ENCODE results near the gene SSBP4. TPM values are rescaled to one million over a fixed set of nuclear protein-coding genes. Genes with fewer than 3 reads are reported as not detected.

Gene SSBP4
- total and polyA plus RNA-seq, 9 of the 15 experiments (the other 6 are each of a cell fraction or from before 2014, with no cell fraction given) = 1.1 to 189 (median 39.0) TPM

DNA sequence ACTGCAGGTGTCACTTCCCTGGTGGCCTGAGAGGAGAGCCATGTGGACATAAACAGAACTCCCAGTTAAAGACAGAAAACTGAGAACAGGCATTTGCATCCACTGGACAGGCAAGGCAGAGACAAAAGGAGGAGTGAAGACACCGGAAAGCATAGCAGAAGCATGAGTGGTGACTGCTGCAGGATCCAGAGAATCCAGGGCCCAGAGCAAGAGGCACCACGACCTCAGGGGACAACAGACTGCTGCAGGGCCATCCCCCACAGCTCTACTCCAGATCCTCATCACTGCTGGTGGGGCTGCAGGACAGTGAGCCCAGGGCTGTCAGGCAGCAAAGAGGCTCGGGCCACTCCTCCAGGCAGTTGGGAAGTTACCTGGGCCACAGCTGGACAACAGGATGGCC is 33.2 kb downstream of the SSBP4 start:
- H3K27me3 ChIP-seq (ENCODE audit: control insufficient read depth in 2 of 2, insufficient read depth in 2 of 2, low read length in 2 of 2) = no peaks in the 10 kb centered on the region
- intact Hi-C loops (cut with micrococcal nuclease) = no loop called here
- TF ChIP-seq MBD2 (IDR thresholded peaks at IDR 0.05; ENCODE audit: borderline replicate concordance, low read depth) (no peak), TAF9B (IDR thresholded peaks at IDR 0.05; ENCODE audit: partially characterized antibody) (no peak), SAFB (IDR thresholded peaks at IDR 0.05; ENCODE audit: borderline replicate concordance, low read depth, low read length) (no peak), MAFF (IDR thresholded peaks at IDR 0.05; ENCODE audit: low read length) (no peak), ZZZ3 (IDR thresholded peaks at IDR 0.05) (no peak), POLR2H (tag; IDR thresholded peaks at IDR 0.05; ENCODE audit: low read depth) (no peak), HDAC2 (IDR thresholded peaks at IDR 0.05) (no peak), MED1 (CRISPR knock-in tag; IDR thresholded peaks at IDR 0.05; ENCODE audit: borderline replicate concordance) (no peak), MAFK (IDR thresholded peaks at IDR 0.05; ENCODE audit: low read length) (no peak)
- TF ChIP-seq, protein P1, sequence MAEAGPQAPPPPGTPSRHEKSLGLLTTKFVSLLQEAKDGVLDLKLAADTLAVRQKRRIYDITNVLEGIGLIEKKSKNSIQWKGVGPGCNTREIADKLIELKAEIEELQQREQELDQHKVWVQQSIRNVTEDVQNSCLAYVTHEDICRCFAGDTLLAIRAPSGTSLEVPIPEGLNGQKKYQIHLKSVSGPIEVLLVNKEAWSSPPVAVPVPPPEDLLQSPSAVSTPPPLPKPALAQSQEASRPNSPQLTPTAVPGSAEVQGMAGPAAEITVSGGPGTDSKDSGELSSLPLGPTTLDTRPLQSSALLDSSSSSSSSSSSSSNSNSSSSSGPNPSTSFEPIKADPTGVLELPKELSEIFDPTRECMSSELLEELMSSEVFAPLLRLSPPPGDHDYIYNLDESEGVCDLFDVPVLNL (CRISPR knock-in tag; IDR thresholded peaks at IDR 0.05; ENCODE audit: low read depth) = no peak
- TF ChIP-seq, protein P2, sequence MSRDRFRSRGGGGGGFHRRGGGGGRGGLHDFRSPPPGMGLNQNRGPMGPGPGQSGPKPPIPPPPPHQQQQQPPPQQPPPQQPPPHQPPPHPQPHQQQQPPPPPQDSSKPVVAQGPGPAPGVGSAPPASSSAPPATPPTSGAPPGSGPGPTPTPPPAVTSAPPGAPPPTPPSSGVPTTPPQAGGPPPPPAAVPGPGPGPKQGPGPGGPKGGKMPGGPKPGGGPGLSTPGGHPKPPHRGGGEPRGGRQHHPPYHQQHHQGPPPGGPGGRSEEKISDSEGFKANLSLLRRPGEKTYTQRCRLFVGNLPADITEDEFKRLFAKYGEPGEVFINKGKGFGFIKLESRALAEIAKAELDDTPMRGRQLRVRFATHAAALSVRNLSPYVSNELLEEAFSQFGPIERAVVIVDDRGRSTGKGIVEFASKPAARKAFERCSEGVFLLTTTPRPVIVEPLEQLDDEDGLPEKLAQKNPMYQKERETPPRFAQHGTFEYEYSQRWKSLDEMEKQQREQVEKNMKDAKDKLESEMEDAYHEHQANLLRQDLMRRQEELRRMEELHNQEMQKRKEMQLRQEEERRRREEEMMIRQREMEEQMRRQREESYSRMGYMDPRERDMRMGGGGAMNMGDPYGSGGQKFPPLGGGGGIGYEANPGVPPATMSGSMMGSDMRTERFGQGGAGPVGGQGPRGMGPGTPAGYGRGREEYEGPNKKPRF (IDR thresholded peaks at IDR 0.05; ENCODE audit: low read depth, low read length) = no peak
- no TSS peak for BruUV-seq (replicated peaks)
- peaks cover 71% of the 10 kb centered on the region; the same call in 2 of the 3 replicates for H3K36me3 ChIP-seq (ENCODE audit: control insufficient read depth, insufficient read depth, low read length)
- no peaks in the 10 kb centered on the region for H3K9me3 ChIP-seq (replicated peaks; ENCODE audit: control insufficient read depth, insufficient read depth, low read depth, low read length)
- no peak overlapping the region for H3K4me3 ChIP-seq
- ChIA-PET CTCF (ENCODE audit: low intra/inter-chr PET ratio) (no interaction called here), POLR2A (interaction anchor here (0.6 kb wide), 1 partner anchor 174 kb away, joined by 3 read pairs; no protein-coding TSS in a partner anchor)
- in situ Hi-C loops (cut with MboI) = loop anchor here (5.0 kb wide), 1 partner anchor 410 kb away; no protein-coding TSS in a partner anchor
- no peak for DNase-seq (ENCODE audit: extremely low read depth in 1 of 4, low spot score in 3 of 4)
- peaks cover 2% of the 10 kb centered on the region for H3K9me1 ChIP-seq (ENCODE audit: control insufficient read depth, insufficient read depth, low read length)
- peaks cover 0 to 28% of the 10 kb centered on the region in 2 experiments; a peak in 2 of 5 replicates for H3K4me1 ChIP-seq (replicated peaks in 1 of 2; ENCODE audit: control insufficient read depth in 2 of 2, insufficient read depth in 2 of 2, low read length in 2 of 2)
- no peak for ATAC-seq
- H2AFZ ChIP-seq (ENCODE audit: low read depth, low read length) = no peak overlapping the region
- no peaks in the 10 kb centered on the region for H3K79me2 ChIP-seq (ENCODE audit: control insufficient read depth, insufficient read depth, low read length)
- no peaks in the 10 kb centered on the region for H4K20me1 ChIP-seq (replicated peaks; ENCODE audit: control insufficient read depth, insufficient read depth, low read length)
- FAIRE-seq = no peak
- no peak overlapping the region for H3K27ac ChIP-seq (ENCODE audit: extremely low read depth, low read depth, low read length)
- 49% methylated on average over 2 of the region's 3 CpGs for WGBS (ENCODE audit: insufficient coverage, low coverage, missing lambda C conversion rate)
- peak overlapping the region in 1 of 2 experiments; percentile 57; a peak in 2 of 4 replicates for H3K9ac ChIP-seq (ENCODE audit: insufficient read depth in 1 of 2, low read depth in 2 of 2, low read length in 2 of 2)
- H3K4me2 ChIP-seq (ENCODE audit: insufficient read depth, low read length) = no peak overlapping the region

Measured in K562 (cell line).